A549 (cell line): ENCODE measurements around the gene PTPRH.

Experiments
- CBX2 ChIP-seq: fragments of 200-600 bp; sonication (generic); IDR thresholded peaks from 2 replicates; pipeline ENCODE4 v1.6.1; 2016; ENCODE audit warnings: low read depth, mild to moderate bottlenecking, borderline replicate concordance
- CEBPB ChIP-seq, 2 experiments: fragments of >200 bp in 1 of 2; sonication (Bioruptor Twin) in 1 of 2; formaldehyde crosslinking in 1 of 2; IDR thresholded peaks; 2 replicates each; pipeline ENCODE4 v1.6.1; 2012 to 2016
- CHD2 ChIP-seq: fragments of 150-350 bp; IDR thresholded peaks from 2 replicates; pipeline ENCODE4 v1.6.1; 2014; ENCODE audit warnings: low read length; ENCODE audit not compliant: partially characterized antibody
- CTCF ChIP-seq: fragments of >200 bp; sonication (Bioruptor Twin); formaldehyde crosslinking; IDR thresholded peaks from 3 replicates; pipeline ENCODE4 v1.5.1; 2016
- EP300 ChIP-seq, 2 experiments: fragments of >200 bp; sonication (Bioruptor Twin); formaldehyde crosslinking; IDR thresholded peaks; 2 replicates in 1 of 2; 3 replicates in 1 of 2; pipeline ENCODE4 v1.6.1; 2016 to 2017
- HEYL ChIP-seq: fragments of 250-450 bp; sonication (Bioruptor Pico); IDR thresholded peaks from 2 replicates; pipeline ENCODE4 v1.8.0; 2021; ENCODE audit warnings: mild to moderate bottlenecking, moderate library complexity
- POLR2A ChIP-seq: IDR thresholded peaks from 2 replicates; pipeline ENCODE4 v1.6.1; 2012; ENCODE audit warnings: mild to moderate bottlenecking, low read length
- RCOR1 ChIP-seq: fragments of 150-350 bp; IDR thresholded peaks from 2 replicates; pipeline ENCODE4 v1.6.1; 2014; ENCODE audit warnings: antibody characterized with exemption, low read length, low read depth
- REST ChIP-seq: fragments of 200-600 bp; sonication (generic); IDR thresholded peaks from 2 replicates; pipeline ENCODE4 v1.6.1; 2016; ENCODE audit warnings: antibody characterized with exemption, mild to moderate bottlenecking, moderate library complexity
- TF ChIP-seq, protein P1 (sequence below): fragments of 250-450 bp; sonication (Bioruptor Pico); IDR thresholded peaks from 2 replicates; pipeline ENCODE4 v1.5.0; 2021; ENCODE audit warnings: mild to moderate bottlenecking, moderate library complexity, borderline replicate concordance
- TF ChIP-seq, protein P2 (sequence below): fragments of 450-650 bp; IDR thresholded peaks from 2 replicates; pipeline ENCODE4 v1.6.1; 2014; ENCODE audit warnings: antibody characterized with exemption

DNA sequence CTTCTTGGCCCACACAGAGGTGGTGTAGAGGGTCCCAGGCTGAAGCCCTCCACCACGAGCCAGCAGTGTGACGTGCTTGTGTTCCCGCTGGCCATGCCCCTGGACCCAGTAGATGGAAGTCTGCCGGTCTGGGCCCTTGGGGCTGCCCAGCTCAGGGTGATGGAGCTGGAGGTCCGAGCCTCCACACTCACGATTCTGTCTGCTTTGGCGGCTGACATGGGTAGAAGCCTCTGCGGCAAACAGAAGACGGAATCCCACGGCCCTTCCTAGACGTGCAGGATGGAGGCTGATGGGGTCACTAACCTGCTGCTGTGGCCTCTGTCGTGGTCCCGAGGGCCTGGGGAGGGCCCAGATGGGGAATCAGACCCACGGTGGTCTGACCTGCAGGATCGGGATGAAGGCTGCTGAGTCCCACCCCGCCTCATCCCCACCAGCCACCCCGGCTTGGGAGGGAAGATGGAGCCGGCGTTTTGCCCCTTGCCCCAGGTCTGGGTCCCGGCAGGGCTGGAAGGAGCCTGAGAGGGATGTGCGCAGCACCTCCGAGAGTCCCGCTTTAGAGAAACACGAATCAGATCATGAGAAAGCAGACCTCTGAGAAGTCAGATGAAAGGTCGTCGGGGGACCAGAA, 14.9 kb upstream of the PTPRH start:
- TF ChIP-seq POLR2A, result no peak
- TF ChIP-seq CEBPB (IDR thresholded peaks at IDR 0.05), result no peak
- no peak for TF ChIP-seq CTCF
- no peak for TF ChIP-seq CBX2
- TF ChIP-seq REST, result no peak
- TF ChIP-seq CHD2, result no peak
- no peak for TF ChIP-seq HEYL (CRISPR knock-in tag)
- no peak for TF ChIP-seq EP300 (IDR thresholded peaks at IDR 0.05)
- TF ChIP-seq, protein P1, sequence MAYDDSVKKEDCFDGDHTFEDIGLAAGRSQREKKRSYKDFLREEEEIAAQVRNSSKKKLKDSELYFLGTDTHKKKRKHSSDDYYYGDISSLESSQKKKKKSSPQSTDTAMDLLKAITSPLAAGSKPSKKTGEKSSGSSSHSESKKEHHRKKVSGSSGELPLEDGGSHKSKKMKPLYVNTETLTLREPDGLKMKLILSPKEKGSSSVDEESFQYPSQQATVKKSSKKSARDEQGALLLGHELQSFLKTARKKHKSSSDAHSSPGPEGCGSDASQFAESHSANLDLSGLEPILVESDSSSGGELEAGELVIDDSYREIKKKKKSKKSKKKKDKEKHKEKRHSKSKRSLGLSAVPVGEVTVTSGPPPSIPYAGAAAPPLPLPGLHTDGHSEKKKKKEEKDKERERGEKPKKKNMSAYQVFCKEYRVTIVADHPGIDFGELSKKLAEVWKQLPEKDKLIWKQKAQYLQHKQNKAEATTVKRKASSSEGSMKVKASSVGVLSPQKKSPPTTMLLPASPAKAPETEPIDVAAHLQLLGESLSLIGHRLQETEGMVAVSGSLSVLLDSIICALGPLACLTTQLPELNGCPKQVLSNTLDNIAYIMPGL (CRISPR knock-in tag), result no peak
- TF ChIP-seq, protein P2, sequence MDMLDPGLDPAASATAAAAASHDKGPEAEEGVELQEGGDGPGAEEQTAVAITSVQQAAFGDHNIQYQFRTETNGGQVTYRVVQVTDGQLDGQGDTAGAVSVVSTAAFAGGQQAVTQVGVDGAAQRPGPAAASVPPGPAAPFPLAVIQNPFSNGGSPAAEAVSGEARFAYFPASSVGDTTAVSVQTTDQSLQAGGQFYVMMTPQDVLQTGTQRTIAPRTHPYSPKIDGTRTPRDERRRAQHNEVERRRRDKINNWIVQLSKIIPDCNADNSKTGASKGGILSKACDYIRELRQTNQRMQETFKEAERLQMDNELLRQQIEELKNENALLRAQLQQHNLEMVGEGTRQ, result no peak
- TF ChIP-seq RCOR1, result no peak
